ENCODE measurements around the gene TSPAN32. TPM values are rescaled to one million over a fixed set of nuclear protein-coding genes. Genes with fewer than 3 reads are reported as not detected.

The TSPAN32 gene
- total and polyA plus RNA-seq, 10 of the 15 experiments (the other 5 are each of a cell fraction or from before 2014, with no cell fraction given): 0.08 TPM; not detected in 9

DNA sequence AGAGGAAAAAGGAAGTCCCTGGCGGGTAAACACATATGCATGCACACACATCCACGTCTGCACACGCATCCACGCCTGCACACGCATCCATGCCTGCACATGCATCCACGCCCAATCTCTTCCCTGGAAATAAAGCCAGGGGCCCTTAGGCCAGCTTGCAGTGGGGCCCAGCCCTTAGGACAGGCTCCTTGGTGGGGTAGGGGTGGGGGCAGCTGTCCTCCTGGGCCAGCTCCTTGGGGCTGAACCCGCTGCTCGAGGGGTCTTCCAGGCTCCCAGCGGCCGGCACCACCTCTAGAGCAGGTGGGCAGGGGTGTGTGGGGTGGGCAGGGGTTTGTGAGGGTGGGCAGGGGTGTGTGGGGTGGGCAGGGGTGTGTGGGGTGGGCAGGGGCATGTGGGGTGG is 2.0 kb upstream of the TSPAN32 start:
- ChIA-PET CTCF (interaction anchor here (11.0 kb wide), 1 partner anchor 120 kb away, joined by 271 read pairs; no protein-coding TSS in a partner anchor), RAD21 (ENCODE audit: unreplicated experiment) (no interaction called here), SMC1A (ENCODE audit: uncharacterized antibody, unreplicated experiment) (interaction anchor here (0.5 kb wide), 1 partner anchor 148 kb away, joined by 3 read pairs; no protein-coding TSS in a partner anchor), POLR2A (no interaction called here)
- WGBS (ENCODE audit: insufficient coverage, insufficient replicate concordance, low lambda C conversion rate, missing lambda C conversion rate): 59% methylated on average over 10 of the region's 10 CpGs
- in situ Hi-C loops (cut with MboI) (no loop called here), intact Hi-C loops (cut with micrococcal nuclease; ENCODE audit: unreplicated experiment) (loop anchor here (5.0 kb wide), 1 partner anchor 102 kb away; no protein-coding TSS in a partner anchor)
- H2AFZ ChIP-seq (ENCODE audit: control insufficient read depth, low read depth, low read length): no peak overlapping the region
- no peaks in the 10 kb centered on the region; a peak in 2 of 4 replicates for H3K27me3 ChIP-seq (replicated peaks in 1 of 2; ENCODE audit: control insufficient read depth in 2 of 2, insufficient read depth in 2 of 2, low read length in 1 of 2)
- no peak overlapping the region for H3K4me2 ChIP-seq (ENCODE audit: control insufficient read depth, insufficient read depth)
- no peaks in the 10 kb centered on the region for H3K36me3 ChIP-seq (ENCODE audit: control insufficient read depth in 2 of 2, insufficient read depth in 2 of 2, low read length in 1 of 2)
- FAIRE-seq: no peak
- H3K9me3 ChIP-seq (replicated peaks; ENCODE audit: control insufficient read depth, insufficient read depth, low read length): no peaks in the 10 kb centered on the region
- no peak for ATAC-seq
- no peak overlapping the region for H3K27ac ChIP-seq (ENCODE audit: control insufficient read depth, insufficient read depth)
- H3K79me2 ChIP-seq (ENCODE audit: control insufficient read depth, insufficient read depth, low read length): no peaks in the 10 kb centered on the region
- no peaks in the 10 kb centered on the region for H4K20me1 ChIP-seq (ENCODE audit: control insufficient read depth, insufficient read depth)
- no TSS peak for BruUV-seq (replicated peaks)
- DNase-seq (ENCODE audit: low read depth, low spot score): no peak
- H3K9ac ChIP-seq (ENCODE audit: control insufficient read depth, insufficient read depth, low read length): no peak overlapping the region
- TF ChIP-seq, protein P1, sequence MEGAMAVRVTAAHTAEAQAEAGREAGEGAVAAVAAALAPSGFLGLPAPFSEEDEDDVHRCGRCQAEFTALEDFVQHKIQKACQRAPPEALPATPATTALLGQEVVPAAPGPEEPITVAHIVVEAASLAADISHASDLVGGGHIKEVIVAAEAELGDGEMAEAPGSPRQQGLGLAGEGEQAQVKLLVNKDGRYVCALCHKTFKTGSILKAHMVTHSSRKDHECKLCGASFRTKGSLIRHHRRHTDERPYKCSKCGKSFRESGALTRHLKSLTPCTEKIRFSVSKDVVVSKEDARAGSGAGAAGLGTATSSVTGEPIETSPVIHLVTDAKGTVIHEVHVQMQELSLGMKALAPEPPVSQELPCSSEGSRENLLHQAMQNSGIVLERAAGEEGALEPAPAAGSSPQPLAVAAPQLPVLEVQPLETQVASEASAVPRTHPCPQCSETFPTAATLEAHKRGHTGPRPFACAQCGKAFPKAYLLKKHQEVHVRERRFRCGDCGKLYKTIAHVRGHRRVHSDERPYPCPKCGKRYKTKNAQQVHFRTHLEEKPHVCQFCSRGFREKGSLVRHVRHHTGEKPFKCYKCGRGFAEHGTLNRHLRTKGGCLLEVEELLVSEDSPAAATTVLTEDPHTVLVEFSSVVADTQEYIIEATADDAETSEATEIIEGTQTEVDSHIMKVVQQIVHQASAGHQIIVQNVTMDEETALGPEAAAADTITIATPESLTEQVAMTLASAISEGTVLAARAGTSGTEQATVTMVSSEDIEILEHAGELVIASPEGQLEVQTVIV (IDR thresholded peaks at IDR 0.05; ENCODE audit: borderline replicate concordance, partially characterized antibody): no peak
- TF ChIP-seq CBX3 (IDR thresholded peaks at IDR 0.05; ENCODE audit: borderline replicate concordance, low read depth): no peak
- TF ChIP-seq NR2C1 (IDR thresholded peaks at IDR 0.05): no peak
- TF ChIP-seq ETV6 (conservative IDR thresholded peaks at IDR 0.05 in 1 of 2, IDR thresholded peaks at IDR 0.05 in 1 of 2; ENCODE audit: borderline replicate concordance in 1 of 2, low read depth in 1 of 2): no peak
- TF ChIP-seq EED (IDR thresholded peaks at IDR 0.05; ENCODE audit: low read depth): no peak
- no peak for TF ChIP-seq SPI1 (IDR thresholded peaks at IDR 0.05; ENCODE audit: borderline replicate concordance, insufficient read depth, low read depth, low read length)
- TF ChIP-seq, protein P2, sequence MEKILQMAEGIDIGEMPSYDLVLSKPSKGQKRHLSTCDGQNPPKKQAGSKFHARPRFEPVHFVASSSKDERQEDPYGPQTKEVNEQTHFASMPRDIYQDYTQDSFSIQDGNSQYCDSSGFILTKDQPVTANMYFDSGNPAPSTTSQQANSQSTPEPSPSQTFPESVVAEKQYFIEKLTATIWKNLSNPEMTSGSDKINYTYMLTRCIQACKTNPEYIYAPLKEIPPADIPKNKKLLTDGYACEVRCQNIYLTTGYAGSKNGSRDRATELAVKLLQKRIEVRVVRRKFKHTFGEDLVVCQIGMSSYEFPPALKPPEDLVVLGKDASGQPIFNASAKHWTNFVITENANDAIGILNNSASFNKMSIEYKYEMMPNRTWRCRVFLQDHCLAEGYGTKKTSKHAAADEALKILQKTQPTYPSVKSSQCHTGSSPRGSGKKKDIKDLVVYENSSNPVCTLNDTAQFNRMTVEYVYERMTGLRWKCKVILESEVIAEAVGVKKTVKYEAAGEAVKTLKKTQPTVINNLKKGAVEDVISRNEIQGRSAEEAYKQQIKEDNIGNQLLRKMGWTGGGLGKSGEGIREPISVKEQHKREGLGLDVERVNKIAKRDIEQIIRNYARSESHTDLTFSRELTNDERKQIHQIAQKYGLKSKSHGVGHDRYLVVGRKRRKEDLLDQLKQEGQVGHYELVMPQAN (conservative IDR thresholded peaks at IDR 0.05): no peak
- no peak for TF ChIP-seq JUNB (IDR thresholded peaks at IDR 0.05)
- no peak for TF ChIP-seq SREBF1 (IDR thresholded peaks at IDR 0.05; ENCODE audit: low read length)
- TF ChIP-seq STAT1 (conservative IDR thresholded peaks at IDR 0.05): no peak
- no peak for TF ChIP-seq FOS (IDR thresholded peaks at IDR 0.05; ENCODE audit: borderline replicate concordance, extremely low read depth, insufficient read length)
- TF ChIP-seq KAT2A (conservative IDR thresholded peaks at IDR 0.05; ENCODE audit: control insufficient read depth, low read depth, low read length): no peak
- TF ChIP-seq KLF5 (IDR thresholded peaks at IDR 0.05; ENCODE audit: partially characterized antibody): no peak
- no peak for TF ChIP-seq BMI1 (IDR thresholded peaks at IDR 0.05; ENCODE audit: borderline replicate concordance)
- TF ChIP-seq TCF7 (IDR thresholded peaks at IDR 0.05; ENCODE audit: borderline replicate concordance): no peak
- TF ChIP-seq ZZZ3 (IDR thresholded peaks at IDR 0.05; ENCODE audit: control insufficient read depth, insufficient read length, low read depth): no peak
- no peak for TF ChIP-seq YY1 (IDR thresholded peaks at IDR 0.05; ENCODE audit: low read depth, low read length)
- no peak for TF ChIP-seq HDGF (IDR thresholded peaks at IDR 0.05)
- TF ChIP-seq, protein P3, sequence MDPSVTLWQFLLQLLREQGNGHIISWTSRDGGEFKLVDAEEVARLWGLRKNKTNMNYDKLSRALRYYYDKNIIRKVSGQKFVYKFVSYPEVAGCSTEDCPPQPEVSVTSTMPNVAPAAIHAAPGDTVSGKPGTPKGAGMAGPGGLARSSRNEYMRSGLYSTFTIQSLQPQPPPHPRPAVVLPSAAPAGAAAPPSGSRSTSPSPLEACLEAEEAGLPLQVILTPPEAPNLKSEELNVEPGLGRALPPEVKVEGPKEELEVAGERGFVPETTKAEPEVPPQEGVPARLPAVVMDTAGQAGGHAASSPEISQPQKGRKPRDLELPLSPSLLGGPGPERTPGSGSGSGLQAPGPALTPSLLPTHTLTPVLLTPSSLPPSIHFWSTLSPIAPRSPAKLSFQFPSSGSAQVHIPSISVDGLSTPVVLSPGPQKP (IDR thresholded peaks at IDR 0.05; ENCODE audit: low read depth, low read length): no peak
- no peaks in the 10 kb centered on the region for H3K4me1 ChIP-seq (ENCODE audit: control insufficient read depth, insufficient read depth, low read length)
- H3K4me3 ChIP-seq: no peak overlapping the region

Data from GM12878 (cell line).